T-helper 2 cell treated with Interferon-gamma antibody and Interleukin-4, amounts not matched to agents 100 ng/mL and 5 ng/mL, for 36 hours (primary cell): ENCODE measurements around the gene TTLL11. TPM values are rescaled to one million over a fixed set of nuclear protein-coding genes. Genes with fewer than 3 reads are reported as not detected.

Experiments
- intact Hi-C: fragments of 100-400 bp; cut with micrococcal nuclease; formaldehyde crosslinking; loops from one replicate; pipeline ENCODE4 v1.15.1; 2023
- total RNA-seq: library from RNA; stranded (reverse); gene quantifications from 2 replicates; pipeline ENCODE4 v1.2.3, GENCODE V29; 2022

The TTLL11 gene
- total RNA-seq, 1 donor from 2014 or later = 2.7 TPM

DNA sequence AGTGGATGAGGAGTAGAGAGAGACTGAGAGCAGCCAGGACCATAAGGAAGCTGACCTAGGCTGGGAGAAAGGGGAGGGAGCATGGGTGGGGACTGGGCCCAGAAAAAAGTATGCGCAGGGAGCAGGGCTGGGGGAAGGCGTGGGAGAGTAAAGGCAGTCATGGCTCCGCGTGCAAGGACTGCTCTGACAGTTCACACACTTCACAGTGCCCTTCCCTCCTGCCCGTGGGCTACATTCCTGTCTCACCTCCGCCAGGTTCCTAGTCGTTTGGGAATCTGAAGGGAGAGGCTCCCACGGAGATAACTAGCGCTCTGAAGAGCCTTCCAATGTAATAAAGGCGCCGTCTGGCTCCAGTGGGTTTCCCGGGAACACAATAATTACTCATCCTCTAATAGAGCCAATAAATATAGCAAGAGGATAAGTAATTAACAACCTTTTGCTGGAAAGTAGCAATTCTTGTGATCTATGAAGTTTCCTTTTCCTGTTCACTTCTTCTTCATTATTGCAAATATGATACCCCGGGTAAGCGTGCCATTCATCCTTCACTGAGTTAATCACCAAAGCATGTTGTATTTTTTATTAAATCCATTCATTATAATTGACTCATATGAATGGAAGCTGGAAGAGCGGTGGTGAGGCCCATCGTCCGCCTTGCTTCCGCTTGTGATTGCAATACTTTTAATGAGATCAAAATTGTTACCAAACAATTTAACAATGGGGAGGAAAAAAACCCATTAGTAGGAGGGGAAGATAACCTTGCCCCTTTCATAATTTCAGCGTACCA lies 39.3 kb downstream of the TTLL11 start:
- intact Hi-C loops = no loop called here

DNA sequence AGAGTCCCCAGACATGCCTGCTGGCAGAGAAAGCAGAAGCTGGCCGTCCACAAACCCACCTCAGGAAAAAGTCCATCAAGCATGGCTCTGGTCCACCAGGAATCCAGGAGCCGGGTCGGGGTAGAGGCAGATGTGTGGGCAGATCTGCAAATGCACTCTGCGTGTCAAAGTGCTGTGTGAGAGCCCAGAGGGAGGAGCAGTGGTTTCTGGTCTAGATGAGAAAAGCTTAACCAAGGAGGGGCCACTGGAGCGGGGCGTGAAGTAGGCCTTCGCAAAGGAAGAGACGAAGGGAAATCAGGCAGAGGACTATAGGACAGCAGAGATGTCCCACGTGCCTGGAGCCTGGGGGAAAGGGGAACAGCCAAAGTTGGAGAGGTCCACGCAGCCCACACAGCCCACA lies 40.0 kb downstream of the TTLL11 start:
- intact Hi-C loops = no loop called here

GRCh38 chr9:122051351-122052321 lies 41.5 kb downstream of the TTLL11 start:
- intact Hi-C loops = no loop called here

- intact Hi-C loops = no loop called here
These were observed 42.9 kb downstream of the TTLL11 start for GRCh38 chr9:122050167-122050566.

DNA sequence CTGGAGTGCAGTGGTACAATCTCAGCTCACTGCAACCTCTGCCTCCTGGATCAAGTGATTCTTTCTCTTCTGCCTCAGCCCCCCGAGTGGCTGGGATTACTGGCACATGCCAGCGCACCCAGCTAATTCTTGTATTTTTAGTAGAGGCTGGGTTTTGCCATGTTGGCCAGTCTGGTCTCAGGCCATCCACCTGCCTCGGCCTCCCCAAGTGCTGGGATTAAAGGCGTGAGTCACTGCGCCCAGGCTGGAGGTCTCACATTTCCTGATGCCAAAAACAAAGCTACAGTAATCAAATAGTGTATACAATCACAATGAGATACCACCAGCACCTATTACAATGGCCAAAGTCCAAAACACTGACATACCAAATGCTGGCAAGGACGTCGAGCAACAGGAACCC lies 51.1 kb downstream of the TTLL11 start:
- intact Hi-C loops = no loop called here

GRCh38 chr9:122040561-122041242 lies 52.4 kb downstream of the TTLL11 start:
- intact Hi-C loops = no loop called here

- intact Hi-C loops = no loop called here
These were observed 53.9 kb downstream of the TTLL11 start for GRCh38 chr9:122039234-122039633.

- intact Hi-C loops = no loop called here
These were observed 56.1 kb downstream of the TTLL11 start for GRCh38 chr9:122036988-122037387.

DNA sequence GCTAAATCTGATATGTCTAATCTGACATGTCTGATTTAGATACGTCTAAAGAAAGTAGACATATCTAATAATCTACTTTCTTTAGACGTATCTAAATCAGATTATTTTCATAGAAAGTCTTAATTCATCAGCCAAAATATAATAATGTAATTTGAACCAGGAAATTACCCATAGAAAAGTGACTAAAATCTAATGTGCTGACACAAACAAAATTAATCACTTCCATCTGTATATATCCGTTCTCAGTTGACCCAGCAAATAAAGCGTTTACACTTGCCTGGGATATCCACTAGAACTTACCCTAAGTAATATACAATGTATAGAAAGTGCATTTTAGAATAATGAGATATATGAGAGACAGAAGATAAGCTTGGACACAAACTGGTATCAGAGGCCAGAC lies 56.7 kb downstream of the TTLL11 start:
- intact Hi-C loops = no loop called here

DNA sequence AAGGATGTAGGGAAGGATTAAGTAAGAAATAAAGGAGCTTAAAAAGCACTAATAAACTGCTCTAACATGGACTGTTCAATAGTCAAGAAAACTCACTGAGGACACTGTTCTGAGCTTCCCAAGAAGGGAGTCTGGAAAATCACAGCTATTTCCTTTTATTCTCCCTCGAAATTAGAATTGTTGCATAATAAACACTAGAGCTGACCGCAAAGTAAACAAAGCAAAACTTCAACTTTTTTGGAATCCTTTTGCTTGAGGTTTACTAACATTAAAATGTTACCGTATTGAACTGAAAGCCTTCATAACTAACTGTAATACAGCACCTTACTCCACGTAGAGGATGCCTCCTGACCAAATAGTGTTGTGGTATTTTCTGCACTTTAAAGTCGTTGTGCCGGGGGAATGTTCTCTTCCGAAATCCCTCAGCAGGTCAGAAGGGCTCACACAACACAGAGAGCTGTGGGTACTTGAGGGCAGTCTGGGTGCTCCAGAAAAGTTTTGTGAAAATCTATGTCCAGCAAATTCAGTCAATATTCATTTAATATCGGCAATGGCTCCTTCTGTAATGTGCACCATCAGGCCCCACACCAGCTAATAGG lies 59.2 kb downstream of the TTLL11 start:
- intact Hi-C loops = no loop called here

GRCh38 chr9:122032346-122032745 lies 60.8 kb downstream of the TTLL11 start:
- intact Hi-C loops = no loop called here

GRCh38 chr9:122031776-122032175 lies 61.3 kb downstream of the TTLL11 start:
- intact Hi-C loops = no loop called here

GRCh38 chr9:122031157-122031556 lies 62.0 kb downstream of the TTLL11 start:
- intact Hi-C loops = no loop called here

GRCh38 chr9:122030357-122030756 lies 62.8 kb downstream of the TTLL11 start:
- intact Hi-C loops = no loop called here

- intact Hi-C loops = no loop called here
These were observed 63.2 kb downstream of the TTLL11 start for GRCh38 chr9:122029898-122030297.

DNA sequence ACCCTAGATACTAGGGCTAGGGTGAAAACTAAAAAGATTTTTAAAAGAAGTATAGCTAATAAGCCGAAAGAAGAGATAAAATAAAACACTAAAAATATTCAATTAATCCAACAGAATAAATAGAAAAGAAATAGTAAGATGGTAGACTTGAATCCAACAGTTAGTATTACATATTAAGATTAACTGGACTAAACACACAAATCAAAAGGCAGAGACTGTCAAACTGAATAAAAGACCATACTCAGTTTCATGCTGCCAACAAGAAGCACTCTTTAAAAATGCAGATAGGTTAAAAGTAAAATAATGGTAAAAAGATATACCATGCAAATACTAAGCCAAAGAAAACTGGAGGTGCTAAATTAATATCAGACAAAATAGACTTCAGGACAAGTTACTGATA lies 65.0 kb downstream of the TTLL11 start:
- intact Hi-C loops = no loop called here

GRCh38 chr9:122020398-122020797 lies 72.7 kb downstream of the TTLL11 start:
- intact Hi-C loops = no loop called here

- intact Hi-C loops = no loop called here
These were observed 76.4 kb downstream of the TTLL11 start for GRCh38 chr9:122016744-122017143.

DNA sequence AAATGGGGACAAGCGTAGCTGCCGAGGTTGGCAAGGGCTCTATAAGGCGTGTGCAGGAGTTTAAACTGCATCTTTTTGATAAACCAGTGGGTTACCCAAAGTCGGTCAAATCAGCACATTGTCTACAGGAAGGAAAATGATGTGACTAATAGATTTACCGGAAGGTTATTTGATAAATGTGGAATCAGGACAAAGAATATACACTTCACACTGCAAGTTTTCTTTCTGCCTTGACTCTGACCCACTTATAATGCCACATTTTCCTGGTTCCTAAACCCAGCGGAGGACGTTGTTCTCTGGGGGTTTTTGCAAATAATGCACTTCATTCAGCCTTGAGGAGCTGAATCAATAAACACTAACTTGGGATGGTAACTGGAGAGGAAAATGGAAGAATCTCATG lies 76.8 kb downstream of the TTLL11 start:
- intact Hi-C loops = no loop called here

DNA sequence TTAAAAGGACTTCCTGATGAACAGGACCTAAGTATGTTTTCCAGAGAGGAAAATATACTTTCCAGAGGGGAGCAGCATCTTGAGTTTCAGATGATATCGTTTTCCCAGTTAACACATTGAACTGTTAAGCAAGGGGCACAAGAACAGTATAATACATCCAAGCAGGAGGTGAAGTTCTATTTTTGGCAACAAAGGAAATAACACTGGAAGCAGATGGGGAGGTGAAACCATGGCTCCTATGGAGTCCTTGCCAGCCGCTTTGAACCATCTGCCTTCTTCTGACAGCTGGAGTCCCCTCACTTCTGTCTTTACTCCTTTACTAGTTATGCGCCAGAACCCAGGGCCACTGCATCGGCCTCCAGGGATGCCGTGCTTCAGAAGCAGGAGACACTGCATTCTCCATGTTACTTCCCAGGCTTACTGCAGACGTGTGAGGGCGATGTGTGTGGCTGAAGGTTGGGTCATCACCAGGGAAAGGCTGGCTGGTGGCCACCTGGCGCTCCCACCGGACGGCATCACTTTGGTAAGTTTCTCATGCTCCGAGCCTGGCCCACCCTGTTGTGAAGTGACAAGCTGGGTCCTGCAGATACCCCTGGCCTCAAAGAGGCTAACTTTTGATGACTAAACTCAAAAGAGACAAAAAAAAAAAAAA lies 77.8 kb downstream of the TTLL11 start:
- intact Hi-C loops = no loop called here
